Right atrium auricular region (tissue), 2 donors: ENCODE data around the gene DEPDC1. TPM values are rescaled to one million over a fixed set of nuclear protein-coding genes. Genes with fewer than 3 reads are reported as not detected.
"Not testable (repeated sequence)": the region's sequence is repeated elsewhere in the genome, so short reads cannot be mapped to it uniquely, and the experiment has no call there.

Source experiments
- DNase-seq: peaks from one replicate; pipeline ENCODE4 v3.0.0-alpha.2; 2019; ENCODE audit warnings: low spot score
- H3K27ac ChIP-seq, 2 donors: fragments of 200-600 bp; sonication (generic); 1 replicate in 1 of 2; 2 replicates in 1 of 2; pipeline ENCODE4 v1.5.1; 2016 to 2019
- H3K27me3 ChIP-seq, 2 donors: fragments of 200-600 bp; sonication (generic); one replicate each; pipeline versions ENCODE4 v1.5.1 to v1.6.0; 2017 to 2019
- H3K36me3 ChIP-seq: fragments of 200-600 bp; sonication (generic); one replicate; pipeline ENCODE4 v1.5.1; 2016
- H3K4me1 ChIP-seq, 2 donors: fragments of 200-600 bp; sonication (generic); one replicate each; pipeline versions ENCODE4 v1.5.1 to v1.6.0; 2017 to 2019
- H3K4me3 ChIP-seq, 2 donors: fragments of 200-600 bp; sonication (generic); 1 replicate in 1 of 2; 2 replicates in 1 of 2; pipeline ENCODE4 v1.5.1; 2017 to 2019; ENCODE audit warnings: mild to moderate bottlenecking in 1 of 2, moderate library complexity in 1 of 2
- H3K9me3 ChIP-seq, 2 donors: fragments of 200-600 bp; sonication (generic); one replicate each; pipeline ENCODE4 v1.5.1; 2019
- total RNA-seq, 2 donors: library from RNA; depleted of rRNA; stranded (reverse); fragments of >200 nt; gene quantifications; one replicate each; pipeline ENCODE4 v1.1.0, GENCODE V29; 2016
- TF ChIP-seq, protein P1 (sequence below), 2 donors: fragments of 200-600 bp; sonication (generic); IDR thresholded peaks; one replicate each; pipeline ENCODE4 v1.5.1; 2019; ENCODE audit warnings: antibody characterized with exemption in 2 of 2

Gene DEPDC1
- total RNA-seq, 2 donors from 2014 or later: 1.4 TPM; not detected in 1

DNA sequence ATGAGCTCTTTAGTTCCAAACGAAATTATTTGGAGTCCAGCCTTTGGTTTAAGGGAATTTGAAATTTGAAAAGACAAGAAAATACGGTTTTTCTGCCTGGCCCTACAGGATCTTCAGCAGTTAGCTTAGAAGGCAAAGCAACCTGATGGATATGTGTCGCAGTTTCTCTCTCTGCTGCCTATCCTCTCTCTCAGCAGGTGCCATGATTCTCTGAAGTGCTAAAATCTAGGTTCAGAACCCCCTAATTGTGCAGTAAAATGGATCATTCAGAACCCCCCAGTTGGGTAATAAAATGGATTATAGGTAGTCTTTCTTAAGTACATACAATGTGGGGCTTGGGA, 446 bp upstream of the DEPDC1 start:
- H3K36me3 ChIP-seq: no peaks in the 10 kb centered on the region
- H3K4me3 ChIP-seq: peak overlapping the region; percentile 45 to 64
- H3K4me1 ChIP-seq: peaks cover 0 to 11% of the 10 kb centered on the region in 2 donors
- no peaks in the 10 kb centered on the region for H3K9me3 ChIP-seq
- TF ChIP-seq, protein P1, sequence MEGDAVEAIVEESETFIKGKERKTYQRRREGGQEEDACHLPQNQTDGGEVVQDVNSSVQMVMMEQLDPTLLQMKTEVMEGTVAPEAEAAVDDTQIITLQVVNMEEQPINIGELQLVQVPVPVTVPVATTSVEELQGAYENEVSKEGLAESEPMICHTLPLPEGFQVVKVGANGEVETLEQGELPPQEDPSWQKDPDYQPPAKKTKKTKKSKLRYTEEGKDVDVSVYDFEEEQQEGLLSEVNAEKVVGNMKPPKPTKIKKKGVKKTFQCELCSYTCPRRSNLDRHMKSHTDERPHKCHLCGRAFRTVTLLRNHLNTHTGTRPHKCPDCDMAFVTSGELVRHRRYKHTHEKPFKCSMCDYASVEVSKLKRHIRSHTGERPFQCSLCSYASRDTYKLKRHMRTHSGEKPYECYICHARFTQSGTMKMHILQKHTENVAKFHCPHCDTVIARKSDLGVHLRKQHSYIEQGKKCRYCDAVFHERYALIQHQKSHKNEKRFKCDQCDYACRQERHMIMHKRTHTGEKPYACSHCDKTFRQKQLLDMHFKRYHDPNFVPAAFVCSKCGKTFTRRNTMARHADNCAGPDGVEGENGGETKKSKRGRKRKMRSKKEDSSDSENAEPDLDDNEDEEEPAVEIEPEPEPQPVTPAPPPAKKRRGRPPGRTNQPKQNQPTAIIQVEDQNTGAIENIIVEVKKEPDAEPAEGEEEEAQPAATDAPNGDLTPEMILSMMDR (IDR thresholded peaks at IDR 0.05): no peak
- DNase-seq: no peak
- H3K27me3 ChIP-seq: no peaks in the 10 kb centered on the region
- H3K27ac ChIP-seq: no peak overlapping the region

DNA sequence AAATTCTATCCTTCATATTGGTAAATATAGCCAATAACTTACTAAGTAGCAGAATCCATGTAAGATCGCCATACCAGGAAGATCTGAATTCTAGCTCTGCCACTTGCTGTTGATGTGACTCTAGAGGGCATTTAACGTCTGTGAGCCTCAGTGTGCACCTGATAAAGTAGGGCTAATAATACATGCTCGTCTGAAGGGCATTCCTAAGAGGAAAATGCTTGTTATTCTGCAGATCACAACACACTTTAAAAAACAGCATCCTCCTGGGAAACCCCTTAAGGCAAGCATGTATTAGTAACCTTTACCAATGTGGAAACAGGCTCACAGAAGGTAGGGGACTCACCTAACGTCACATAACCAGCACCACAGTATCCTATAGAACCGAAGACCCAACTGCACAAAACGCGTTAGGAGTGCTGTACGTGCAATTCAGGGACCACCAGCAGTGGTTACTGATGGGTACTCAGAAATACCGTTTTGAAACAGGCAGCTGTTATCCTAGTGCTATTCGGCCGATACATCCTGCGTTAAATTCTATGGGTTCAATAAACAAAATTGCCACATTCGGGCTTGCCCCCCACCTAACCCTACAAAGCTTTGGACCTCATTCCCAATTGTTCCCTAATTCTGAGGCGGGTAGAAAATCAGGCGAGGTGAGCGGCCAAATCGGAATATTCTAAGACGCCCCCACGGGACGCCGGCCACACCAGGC, 758 bp downstream of the DEPDC1 start:
- TF ChIP-seq, protein P1 (IDR thresholded peaks at IDR 0.05): no peak
- DNase-seq: no peak
- H3K4me3 ChIP-seq: peak overlapping the region; percentile 45 to 64
- no peak overlapping the region for H3K27ac ChIP-seq
- H3K4me1 ChIP-seq: peaks cover 0 to 11% of the 10 kb centered on the region in 2 donors
- H3K36me3 ChIP-seq: no peaks in the 10 kb centered on the region
- H3K9me3 ChIP-seq: no peaks in the 10 kb centered on the region
- no peaks in the 10 kb centered on the region for H3K27me3 ChIP-seq

DNA sequence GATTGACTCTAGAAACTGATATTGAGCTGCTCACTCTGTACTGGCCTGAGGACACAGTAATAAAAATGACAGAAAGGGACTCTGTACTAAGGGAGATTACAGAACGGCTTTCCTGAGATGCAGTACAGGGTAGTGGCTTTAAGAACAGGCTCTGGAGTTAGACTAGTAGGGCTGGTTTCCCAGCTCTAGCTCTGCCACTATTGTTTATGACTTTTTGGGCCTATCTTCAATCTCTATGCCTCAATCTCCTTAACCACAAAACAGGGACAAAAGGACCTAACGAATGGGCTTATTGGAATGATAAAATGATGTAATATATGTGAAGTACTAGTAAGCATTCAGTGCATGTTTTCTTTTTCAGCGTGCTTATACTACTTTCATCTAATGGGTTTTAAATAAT, 1.4 kb downstream of the DEPDC1 start:
- H3K4me3 ChIP-seq: no peak overlapping the region
- no peaks in the 10 kb centered on the region for H3K36me3 ChIP-seq
- H3K9me3 ChIP-seq: no peaks in the 10 kb centered on the region
- TF ChIP-seq, protein P1 (IDR thresholded peaks at IDR 0.05): no peak
- DNase-seq: no peak
- H3K27me3 ChIP-seq: no peaks in the 10 kb centered on the region
- H3K27ac ChIP-seq: no peak overlapping the region
- H3K4me1 ChIP-seq: peaks cover 0 to 11% of the 10 kb centered on the region in 2 donors

DNA sequence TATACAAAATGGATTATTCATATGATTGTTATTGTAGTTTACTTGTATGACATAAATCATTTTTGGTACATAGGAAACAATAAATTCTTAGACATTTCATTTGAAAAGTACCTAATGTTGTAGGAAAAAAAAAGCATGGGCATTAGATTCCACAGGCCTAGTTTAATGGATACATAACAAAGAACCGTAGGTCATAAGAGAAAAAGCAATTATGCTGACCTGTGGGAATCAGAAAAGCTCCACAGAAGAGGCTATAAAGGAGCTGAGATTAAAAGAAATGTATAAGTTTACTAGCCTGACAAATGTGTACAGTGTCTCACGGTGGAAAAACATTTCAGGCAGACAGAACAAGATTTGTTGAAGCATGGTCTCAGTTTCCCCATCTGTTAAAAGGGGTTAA, 3.7 kb downstream of the DEPDC1 start:
- TF ChIP-seq, protein P1 (IDR thresholded peaks at IDR 0.05): no peak
- peaks cover 0 to 11% of the 10 kb centered on the region in 2 donors for H3K4me1 ChIP-seq
- no peaks in the 10 kb centered on the region for H3K36me3 ChIP-seq
- H3K4me3 ChIP-seq: no peak overlapping the region
- no peaks in the 10 kb centered on the region for H3K9me3 ChIP-seq
- no peak for DNase-seq
- H3K27ac ChIP-seq: no peak overlapping the region
- no peaks in the 10 kb centered on the region for H3K27me3 ChIP-seq

DNA sequence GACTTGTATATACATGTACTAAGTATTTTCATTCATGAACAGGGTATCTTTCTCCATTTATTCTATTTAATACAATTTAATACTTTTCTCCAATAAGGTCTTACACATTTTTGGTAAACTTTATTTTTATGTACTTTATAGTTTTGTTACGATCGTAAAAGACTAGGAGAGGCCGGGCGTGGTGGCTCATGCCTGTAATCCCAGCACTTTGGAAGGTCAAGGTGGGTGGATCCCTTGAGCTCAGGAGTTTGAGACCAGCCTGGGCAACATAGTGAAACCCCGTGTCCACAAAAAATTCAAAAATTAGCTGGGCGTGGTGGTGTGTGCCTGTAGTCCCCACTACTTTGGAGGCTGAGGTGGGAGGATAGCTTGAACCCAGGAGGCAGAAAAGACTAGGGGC, 4.6 kb downstream of the DEPDC1 start:
- not testable (repeated sequence) for H3K36me3 ChIP-seq, H3K4me3 ChIP-seq, H3K9me3 ChIP-seq, DNase-seq, H3K27ac ChIP-seq, H3K27me3 ChIP-seq
- peaks cover 0 to 11% of the 10 kb centered on the region in 2 donors for H3K4me1 ChIP-seq

DNA sequence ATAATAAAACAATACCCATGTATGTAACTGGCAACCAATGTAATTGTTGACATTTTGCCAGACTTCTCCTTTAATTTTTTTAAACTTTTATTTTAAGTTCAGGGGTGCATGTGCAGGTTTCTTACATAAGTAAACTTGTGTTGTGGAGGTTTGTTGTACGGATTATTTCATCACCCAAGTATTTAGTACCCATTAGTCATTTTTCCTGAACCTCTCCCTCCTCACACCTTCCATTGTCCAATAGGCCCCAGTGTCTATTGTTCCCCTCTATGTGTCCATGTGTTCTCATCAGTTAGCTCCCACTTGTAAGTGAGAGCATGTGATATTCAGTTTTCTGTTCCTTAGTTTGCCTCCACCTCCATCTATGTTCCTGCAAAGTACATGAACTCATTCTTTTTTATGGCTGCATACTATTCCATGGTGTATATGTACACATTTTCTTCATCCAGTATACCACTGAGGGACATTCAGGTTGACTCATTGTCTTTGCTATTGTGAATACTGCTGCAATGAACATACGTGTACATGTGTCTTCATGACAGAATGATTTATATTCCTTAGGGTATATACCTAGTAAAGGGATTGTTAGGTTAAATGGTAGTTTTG, 6.7 kb downstream of the DEPDC1 start:
- TF ChIP-seq, protein P1 (IDR thresholded peaks at IDR 0.05): no peak
- Histone ChIP-seq H3K4me3 (no peak overlapping the region), H3K27me3 (no peaks in the 10 kb centered on the region), H3K9me3 (no peaks in the 10 kb centered on the region), H3K36me3 (no peaks in the 10 kb centered on the region), H3K4me1 (no peaks in the 10 kb centered on the region), H3K27ac (no peak overlapping the region)
- no peak for DNase-seq
